B cell (primary cell): ENCODE results near the gene AGL. TPM values are rescaled to one million over a fixed set of nuclear protein-coding genes. Genes with fewer than 3 reads are reported as not detected.

Source experiments
- ATAC-seq: fragments of 200-7000 bp; cut with Tn5 transposase; one replicate; pipeline ENCODE4 v1.10.0; 2021; ENCODE audit warnings: low read depth, mild to moderate bottlenecking, moderate number of reproducible peaks, moderate library complexity
- CTCF ChIA-PET: fragments of 350-600 bp; sonication (Branson Sonifier 250); formaldehyde crosslinking; loops from one replicate; lab custom pipeline; 2021; ENCODE audit warnings: antibody characterized with exemption, inconsistent platforms; lab: Charles Lee
- POLR2A ChIA-PET: fragments of 350-600 bp; sonication (Branson Sonifier 250); formaldehyde crosslinking; loops from one replicate; lab custom pipeline; 2021; ENCODE audit warnings: antibody characterized with exemption; lab: Charles Lee
- DNase-seq: peaks from one replicate; pipeline ENCODE4 v3.0.0; 2013
- H2AFZ ChIP-seq: 2 replicates; pipeline ENCODE4 v1.6.1; 2012; ENCODE audit warnings: mild to moderate bottlenecking, low read depth, low read length; ENCODE audit not compliant: insufficient read depth, poor library complexity, severe bottlenecking
- H3K27ac ChIP-seq, 2 donors: 1 replicate in 1 of 2; 2 replicates in 1 of 2; pipeline ENCODE4 v1.5.1; 2012 to 2013; ENCODE audit warnings: low read length in 2 of 2, mild to moderate bottlenecking in 2 of 2, moderate library complexity in 1 of 2
- H3K27me3 ChIP-seq, 4 experiments: fragments of 200-600 bp in 1 of 4; sonication (generic) in 1 of 4; replicated peaks in 1 of 4; 1 replicate in 2 of 4; 2 replicates in 2 of 4; pipeline versions ENCODE4 v1.6.1 to v1.7.0; 2013 to 2016; ENCODE audit warnings: low read length in 3 of 4, mild to moderate bottlenecking in 2 of 4, mixed read lengths in 1 of 4, moderate library complexity in 1 of 4; ENCODE audit not compliant: insufficient read depth in 4 of 4, control insufficient read depth in 3 of 4; ENCODE audit errors: control extremely low read depth in 1 of 4
- H3K36me3 ChIP-seq, 2 experiments: replicated peaks in 1 of 2; 1 replicate in 1 of 2; 2 replicates in 1 of 2; pipeline versions ENCODE4 v1.6.1 to v1.7.1; 2013; ENCODE audit warnings: low read length in 1 of 2; ENCODE audit not compliant: insufficient read depth in 2 of 2, control insufficient read depth in 1 of 2; ENCODE audit errors: control extremely low read depth in 1 of 2, extremely low read depth in 1 of 2
- H3K4me1 ChIP-seq, 2 donors: fragments of 200-600 bp in 1 of 2; sonication (generic) in 1 of 2; 1 replicate in 1 of 2; 2 replicates in 1 of 2; pipeline versions ENCODE4 v1.5.1 to v1.6.1; 2013 to 2017; ENCODE audit warnings: low read length in 2 of 2; ENCODE audit not compliant: control insufficient read depth in 2 of 2, insufficient read depth in 2 of 2
- H3K4me2 ChIP-seq: replicated peaks from 2 replicates; pipeline ENCODE3; 2012; ENCODE audit warnings: mild to moderate bottlenecking, low read depth, low read length; ENCODE audit not compliant: poor library complexity, severe bottlenecking
- H3K4me3 ChIP-seq, 5 experiments: fragments of 200-600 bp in 1 of 5; sonication (generic) in 1 of 5; 1 replicate in 3 of 5; 2 replicates in 2 of 5; pipeline versions ENCODE4 v1.5.1 to v1.7.0; 2011 to 2016; ENCODE audit warnings: low read length in 4 of 5, mild to moderate bottlenecking in 4 of 5, low read depth in 2 of 5, control low read depth in 1 of 5, moderate library complexity in 1 of 5; ENCODE audit not compliant: insufficient read depth in 1 of 5; ENCODE audit errors: control extremely low read depth in 1 of 5, extremely low read depth in 1 of 5
- H3K79me2 ChIP-seq: fragments of 200-600 bp; sonication (generic); one replicate; pipeline ENCODE4 v1.6.0; 2016; ENCODE audit warnings: low read length; ENCODE audit not compliant: control insufficient read depth, insufficient read depth
- H3K9ac ChIP-seq: fragments of 200-600 bp; sonication (generic); 2 replicates; pipeline ENCODE4 v1.6.1; 2017; ENCODE audit warnings: mild to moderate bottlenecking, low read length, moderate library complexity
- H3K9me3 ChIP-seq, 3 donors: one replicate each; pipeline versions ENCODE4 v1.6.1 to v1.7.1; 2013; ENCODE audit warnings: low read length in 2 of 3; ENCODE audit not compliant: control insufficient read depth in 2 of 3, insufficient read depth in 1 of 3; ENCODE audit errors: control extremely low read depth in 1 of 3
- H4K20me1 ChIP-seq: 2 replicates; pipeline ENCODE4 v1.6.0; 2012; ENCODE audit warnings: mild to moderate bottlenecking, low read length; ENCODE audit not compliant: insufficient read depth, control insufficient read depth, poor library complexity, severe bottlenecking
- H3K27ac Mint-ChIP-seq: one replicate; pipeline ENCODE4 v1.8.0; 2021; ENCODE audit warnings: mixed read lengths
- H3K27me3 Mint-ChIP-seq: one replicate; pipeline ENCODE4 v1.8.0; 2021; ENCODE audit warnings: mixed read lengths
- H3K4me1 Mint-ChIP-seq: one replicate; pipeline ENCODE4 v1.8.0; 2021; ENCODE audit warnings: mixed read lengths
- H3K4me3 Mint-ChIP-seq: one replicate; pipeline ENCODE4 v1.8.0; 2021; ENCODE audit warnings: mixed read lengths
- H3K9me3 Mint-ChIP-seq: one replicate; pipeline ENCODE4 v1.8.0; 2022; ENCODE audit warnings: mixed read lengths; ENCODE audit not compliant: insufficient read depth
- EZH2 ChIP-seq: IDR thresholded peaks from 2 replicates; pipeline ENCODE4 v1.6.1; 2012; ENCODE audit warnings: borderline replicate concordance, low read depth, mild to moderate bottlenecking, moderate library complexity, low read length; ENCODE audit not compliant: insufficient read depth, poor library complexity, severe bottlenecking
- WGBS: methylation state at CpG from one replicate; pipeline ENCODE4 v1.1.5; 2013; ENCODE audit warnings: missing lambda C conversion rate; ENCODE audit not compliant: insufficient coverage; 5-methylcytosine and 5-hydroxymethylcytosine counted together
- intact Hi-C: fragments of 100-400 bp; cut with micrococcal nuclease; formaldehyde crosslinking; loops from one replicate; pipeline ENCODE4 v1.10.0; 2022
- polyA plus RNA-seq: library from polyadenylated mRNA; depleted of rRNA; stranded (reverse); fragments of >200 nt; gene quantifications from 2 replicates; pipeline ENCODE4 v1.2.3, GENCODE V29; 2012
- total RNA-seq, 2 donors: library from RNA; stranded (reverse); fragments of 120-200 nt in 1 of 2; gene quantifications; 1 replicate in 1 of 2; 2 replicates in 1 of 2; pipeline versions ENCODE4 v1.2.3 to v1.2.4, GENCODE V29; 2013 to 2022
- TF ChIP-seq, protein P1 (sequence below): fragments of 200-600 bp; IDR thresholded peaks from one replicate; pipeline ENCODE4 v1.8.0; 2022; ENCODE audit warnings: antibody characterized with exemption, mild to moderate bottlenecking

Gene AGL
- total and polyA plus RNA-seq, 2 donors (not counting 1 experiment from before 2014, with no cell fraction given) = 3.2 to 18.7 TPM

- Histone ChIP-seq H3K4me3 (no peak overlapping the region), H3K9me3 (peaks cover 0 to 2% (median 0%) of the 10 kb centered on the region in 3 donors), H3K27me3 (peaks cover 0 to 3% (median 0%) of the 10 kb centered on the region in 4 experiments), H3K27ac (no peak overlapping the region), H4K20me1 (no peaks in the 10 kb centered on the region), H3K4me1 (no peaks in the 10 kb centered on the region), H3K4me2 (no peak overlapping the region), H2AFZ (no peak overlapping the region), H3K79me2 (no peaks in the 10 kb centered on the region), H3K36me3 (no peaks in the 10 kb centered on the region), H3K9ac (no peak overlapping the region)
- POLR2A ChIA-PET = no interaction called here
- no peak for ATAC-seq
- CTCF ChIA-PET = no interaction called here
- intact Hi-C loops = no loop called here
- no peak overlapping the region for H3K27ac Mint-ChIP-seq
- no peaks in the 10 kb centered on the region for H3K27me3 Mint-ChIP-seq
- no peak for DNase-seq
- no peak overlapping the region for H3K4me3 Mint-ChIP-seq
- TF ChIP-seq, protein P1, sequence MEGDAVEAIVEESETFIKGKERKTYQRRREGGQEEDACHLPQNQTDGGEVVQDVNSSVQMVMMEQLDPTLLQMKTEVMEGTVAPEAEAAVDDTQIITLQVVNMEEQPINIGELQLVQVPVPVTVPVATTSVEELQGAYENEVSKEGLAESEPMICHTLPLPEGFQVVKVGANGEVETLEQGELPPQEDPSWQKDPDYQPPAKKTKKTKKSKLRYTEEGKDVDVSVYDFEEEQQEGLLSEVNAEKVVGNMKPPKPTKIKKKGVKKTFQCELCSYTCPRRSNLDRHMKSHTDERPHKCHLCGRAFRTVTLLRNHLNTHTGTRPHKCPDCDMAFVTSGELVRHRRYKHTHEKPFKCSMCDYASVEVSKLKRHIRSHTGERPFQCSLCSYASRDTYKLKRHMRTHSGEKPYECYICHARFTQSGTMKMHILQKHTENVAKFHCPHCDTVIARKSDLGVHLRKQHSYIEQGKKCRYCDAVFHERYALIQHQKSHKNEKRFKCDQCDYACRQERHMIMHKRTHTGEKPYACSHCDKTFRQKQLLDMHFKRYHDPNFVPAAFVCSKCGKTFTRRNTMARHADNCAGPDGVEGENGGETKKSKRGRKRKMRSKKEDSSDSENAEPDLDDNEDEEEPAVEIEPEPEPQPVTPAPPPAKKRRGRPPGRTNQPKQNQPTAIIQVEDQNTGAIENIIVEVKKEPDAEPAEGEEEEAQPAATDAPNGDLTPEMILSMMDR = no peak
- no peak for TF ChIP-seq EZH2
- H3K4me1 Mint-ChIP-seq = no peaks in the 10 kb centered on the region
- no CpG with 5 or more reads among the region's 3 CpGs for WGBS
- H3K9me3 Mint-ChIP-seq = no peaks in the 10 kb centered on the region
Observed at GRCh38 chr1:99955375-99955774, 105.2 kb downstream of the AGL start.

DNA sequence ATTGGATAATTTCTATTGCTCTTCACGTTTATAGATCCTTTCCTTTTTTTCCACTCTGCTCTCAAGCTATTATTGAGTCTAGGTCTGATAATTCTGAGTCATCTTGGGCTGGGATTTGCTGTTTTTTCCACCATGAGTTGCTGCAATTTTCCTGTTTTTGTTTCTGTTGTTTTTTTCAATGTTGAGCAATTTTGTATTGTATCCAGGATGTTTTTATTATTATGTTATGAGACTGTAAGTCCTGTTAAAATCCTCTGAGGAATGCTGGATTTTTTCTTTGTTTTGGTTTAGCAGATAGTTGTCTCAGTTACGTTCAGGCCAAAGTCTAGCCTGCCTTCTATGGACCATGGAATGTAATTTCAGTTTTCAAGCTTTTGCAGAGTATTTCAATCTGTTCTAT is 106.6 kb downstream of the AGL start:
- Histone ChIP-seq H3K79me2 (no peaks in the 10 kb centered on the region), H3K9me3 (peaks cover 0 to 2% (median 0%) of the 10 kb centered on the region in 3 donors), H3K4me3 (no peak overlapping the region), H3K4me1 (no peaks in the 10 kb centered on the region), H3K27ac (no peak overlapping the region), H3K27me3 (peaks cover 0 to 3% (median 0%) of the 10 kb centered on the region in 4 experiments), H3K4me2 (no peak overlapping the region), H3K9ac (no peak overlapping the region), H3K36me3 (no peaks in the 10 kb centered on the region), H2AFZ (no peak overlapping the region), H4K20me1 (no peaks in the 10 kb centered on the region)
- ATAC-seq (no peak), DNase-seq (no peak)
- Mint-ChIP-seq H3K27me3 (no peaks in the 10 kb centered on the region), H3K27ac (no peak overlapping the region), H3K4me1 (no peaks in the 10 kb centered on the region), H3K4me3 (no peak overlapping the region), H3K9me3 (no peaks in the 10 kb centered on the region)
- intact Hi-C loops = no loop called here
- ChIA-PET CTCF (no interaction called here), POLR2A (no interaction called here)
- TF ChIP-seq EZH2 = no peak
- TF ChIP-seq, protein P1 = no peak
- whole genome bisulfite sequencing = 100% methylated on average over 1 of the region's 2 CpGs
